GM23248 (cell line): ENCODE data around the gene FAM171A1. TPM values are rescaled to one million over a fixed set of nuclear protein-coding genes. Genes with fewer than 3 reads are reported as not detected.

Experiments
- DNase-seq: peaks from one replicate; pipeline ENCODE4 v3.0.0-alpha.2; 2015
- H2AFZ ChIP-seq: fragments of 200-600 bp; sonication (generic); 2 replicates; pipeline ENCODE4 v1.6.1; 2016; ENCODE audit warnings: antibody characterized with exemption
- H3F3A ChIP-seq: fragments of 200-600 bp; sonication (generic); 2 replicates; pipeline ENCODE4 v1.6.1; 2016; ENCODE audit warnings: mild to moderate bottlenecking, antibody characterized with exemption, mixed run types; ENCODE audit not compliant: insufficient read depth
- H3K27ac ChIP-seq: fragments of 200-600 bp; sonication (generic); 2 replicates; pipeline ENCODE4 v1.5.1; 2016; ENCODE audit warnings: mild to moderate bottlenecking
- H3K27me3 ChIP-seq: fragments of 200-600 bp; sonication (generic); replicated peaks from 2 replicates; pipeline ENCODE4 v1.6.1; 2016; ENCODE audit warnings: mild to moderate bottlenecking; ENCODE audit not compliant: insufficient read depth
- H3K36me3 ChIP-seq: fragments of 200-600 bp; sonication (generic); 2 replicates; pipeline ENCODE4 v1.6.1; 2016; ENCODE audit warnings: low read depth, mild to moderate bottlenecking
- H3K4me1 ChIP-seq: fragments of 200-600 bp; sonication (generic); 2 replicates; pipeline ENCODE4 v1.6.1; 2016; ENCODE audit warnings: mild to moderate bottlenecking; ENCODE audit not compliant: insufficient read depth
- H3K4me2 ChIP-seq: fragments of 200-600 bp; sonication (generic); one replicate; pipeline ENCODE4 v1.6.1; 2016; ENCODE audit warnings: mild to moderate bottlenecking; ENCODE audit not compliant: unreplicated experiment
- H3K4me3 ChIP-seq: fragments of 200-600 bp; sonication (generic); 2 replicates; pipeline ENCODE4 v1.5.1; 2016; ENCODE audit warnings: mild to moderate bottlenecking
- H3K79me2 ChIP-seq: fragments of 200-600 bp; sonication (generic); 2 replicates; pipeline ENCODE4 v1.6.1; 2016; ENCODE audit warnings: mild to moderate bottlenecking; ENCODE audit not compliant: insufficient read depth
- H3K9ac ChIP-seq: fragments of 200-600 bp; sonication (generic); 2 replicates; pipeline ENCODE4 v1.6.1; 2016; ENCODE audit warnings: mild to moderate bottlenecking
- H3K9me2 ChIP-seq: fragments of 200-600 bp; sonication (generic); 2 replicates; pipeline ENCODE4 v1.6.1; 2016; ENCODE audit warnings: mixed run types, mild to moderate bottlenecking, moderate library complexity; ENCODE audit not compliant: insufficient read depth
- H3K9me3 ChIP-seq: fragments of 200-600 bp; sonication (generic); one replicate; pipeline ENCODE4 v1.6.1; 2017; ENCODE audit warnings: low read depth
- H4K20me1 ChIP-seq: fragments of 200-600 bp; sonication (generic); 2 replicates; pipeline ENCODE4 v1.6.0; 2016; ENCODE audit not compliant: insufficient read depth
- EZH2 ChIP-seq: fragments of 200-600 bp; sonication (generic); IDR thresholded peaks from 2 replicates; pipeline ENCODE4 v1.6.1; 2018; ENCODE audit warnings: antibody characterized with exemption, mild to moderate bottlenecking; ENCODE audit not compliant: insufficient read depth, poor library complexity, severe bottlenecking
- EZH2phosphoT487 ChIP-seq: fragments of 200-600 bp; sonication (generic); IDR thresholded peaks from 2 replicates; pipeline ENCODE4 v1.6.1; 2018; ENCODE audit warnings: antibody characterized with exemption, moderate library complexity, mild to moderate bottlenecking, low read depth; ENCODE audit not compliant: insufficient read depth
- WGBS, 2 experiments: methylation state at CpG; one replicate each; pipeline ENCODE4 v1.1.6; 2015 to 2017; ENCODE audit warnings: low lambda C conversion rate in 2 of 2, low coverage in 1 of 2; ENCODE audit errors: missing lambda C conversion rate in 2 of 2; 5-methylcytosine and 5-hydroxymethylcytosine counted together
- in situ Hi-C: fragments of 300-500 bp; cut with MboI; formaldehyde crosslinking; loops from 2 replicates; pipeline ENCODE4 v1.15.0; 2020
- polyA plus RNA-seq: library from polyadenylated mRNA; unstranded; fragments of >200 nt; fragmentation: Nextera tagmentation; extraction: Ambion mirVana; gene quantifications from 2 replicates; pipeline ENCODE4 v1.2.1, GENCODE V29; 2016
- total RNA-seq: library from RNA; depleted of rRNA; stranded (reverse); fragments of >200 nt; shearing (Covaris generic); gene quantifications from 2 replicates; pipeline ENCODE4 v1.2.3, GENCODE V29; 2014

The FAM171A1 gene
- total and polyA plus RNA-seq, 2 experiments from 2014 or later, result 11.2 to 25.2 TPM

DNA sequence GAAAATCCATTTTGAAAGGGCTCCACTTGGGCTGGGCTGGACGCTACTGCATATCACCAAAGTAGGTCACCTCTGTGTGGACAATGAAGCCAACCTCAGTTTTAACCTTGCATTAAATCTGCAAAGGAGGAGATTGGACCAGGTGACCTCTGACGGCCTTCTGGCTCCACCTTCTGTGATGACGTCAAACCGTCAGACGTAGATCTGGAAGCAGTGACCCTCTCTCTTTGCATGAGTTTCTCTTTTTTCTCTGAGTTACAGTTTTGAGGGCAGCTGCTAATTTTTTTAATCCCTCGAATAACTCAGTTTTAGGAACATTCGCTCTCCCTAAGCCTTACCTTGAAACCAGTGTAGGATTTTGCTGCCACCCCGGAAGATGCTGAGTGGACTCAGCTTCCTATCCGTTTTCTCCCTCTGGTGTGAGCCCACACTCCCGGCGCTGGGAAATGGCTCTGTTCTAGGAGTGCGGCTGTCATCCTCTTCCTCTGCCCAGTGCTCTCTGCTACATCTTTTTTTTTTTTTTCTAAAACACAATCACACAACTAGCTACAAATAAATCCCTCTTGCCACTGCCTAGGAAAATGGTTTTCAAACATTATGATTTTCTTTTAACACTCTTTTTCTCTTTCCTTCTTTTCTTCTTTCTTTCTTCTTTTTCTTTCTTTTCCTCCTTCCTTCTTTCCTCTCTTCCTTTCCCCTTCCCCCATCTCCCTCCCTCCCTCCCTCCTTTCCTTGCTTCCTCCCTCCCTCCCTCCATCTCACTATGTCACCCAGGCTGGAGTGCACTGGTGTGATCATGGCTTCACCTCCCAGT lies 174.9 kb downstream of the FAM171A1 start:
- Histone ChIP-seq H3K4me1 (peaks cover 43% of the 10 kb centered on the region), H3K9ac (peak overlapping the region; percentile 17), H3K4me3 (no peak overlapping the region), H3K79me2 (no peaks in the 10 kb centered on the region), H3K27ac (peak overlapping the region; percentile 5; the same call in 1 of the 2 replicates), H3K9me2 (no peaks in the 10 kb centered on the region), H3K9me3 (no peaks in the 10 kb centered on the region), H2AFZ (peak overlapping the region; percentile 52; the same call in 1 of the 2 replicates), H4K20me1 (no peaks in the 10 kb centered on the region), H3K4me2 (peak overlapping the region; percentile 65), H3F3A (peaks cover 16% of the 10 kb centered on the region), H3K36me3 (no peaks in the 10 kb centered on the region), H3K27me3 (no peaks in the 10 kb centered on the region)
- in situ Hi-C loops, result no loop called here
- TF ChIP-seq EZH2, result no peak
- no peak for TF ChIP-seq EZH2phosphoT487
- WGBS, 2 experiments, result 51 to 57% methylated on average over 12 of the region's 12 CpGs
- peak; percentile 54 for DNase-seq

DNA sequence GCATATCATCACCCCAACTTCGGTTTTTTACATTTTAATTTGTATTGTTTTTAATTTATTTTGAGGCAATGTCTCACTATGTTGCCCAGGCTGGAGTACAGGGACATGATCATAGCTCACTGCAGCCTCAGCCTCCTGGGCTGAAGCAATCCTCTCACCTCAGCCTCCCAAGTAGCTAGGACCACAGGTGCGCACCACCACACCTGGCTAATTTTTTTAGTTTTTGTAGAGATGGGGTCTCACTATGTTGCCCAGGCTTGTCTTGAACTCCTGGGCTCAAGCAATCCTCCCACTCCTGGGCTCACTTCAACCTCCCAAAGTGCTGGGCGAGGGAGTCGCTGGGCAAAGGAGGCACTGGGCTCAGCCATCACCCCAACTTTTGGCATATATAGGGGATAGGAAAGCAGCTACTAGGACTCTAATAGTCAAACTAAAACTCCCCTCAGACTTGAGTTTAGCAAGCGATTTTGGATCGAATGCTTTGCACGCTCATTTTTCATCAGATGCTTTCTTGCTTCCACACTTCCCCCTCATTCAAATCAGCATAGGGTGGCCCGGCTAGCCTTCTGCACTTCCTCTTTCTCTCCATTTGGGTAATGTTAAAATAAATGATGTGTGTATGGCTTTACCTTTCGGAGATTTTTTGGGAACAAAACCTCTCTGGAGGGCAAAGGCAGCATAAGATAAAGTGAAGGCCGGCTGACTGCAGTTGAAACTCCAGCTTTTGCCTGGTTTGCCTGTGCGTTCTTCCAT lies 181.8 kb downstream of the FAM171A1 start:
- no peak overlapping the region for H3K4me3 ChIP-seq
- H3K79me2 ChIP-seq, result no peaks in the 10 kb centered on the region
- H3F3A ChIP-seq, result no peaks in the 10 kb centered on the region
- H3K9me3 ChIP-seq, result no peaks in the 10 kb centered on the region
- in situ Hi-C loops, result no loop called here
- TF ChIP-seq EZH2phosphoT487 (no peak), EZH2 (no peak)
- 94 to 97% methylated on average over 11 of the region's 11 CpGs for WGBS, 2 experiments
- H3K4me1 ChIP-seq, result peaks cover 8% of the 10 kb centered on the region
- H3K9ac ChIP-seq, result no peak overlapping the region
- H3K27me3 ChIP-seq, result no peaks in the 10 kb centered on the region
- H3K27ac ChIP-seq, result no peak overlapping the region
- no peaks in the 10 kb centered on the region for H3K36me3 ChIP-seq
- no peak overlapping the region for H3K4me2 ChIP-seq
- no peaks in the 10 kb centered on the region for H4K20me1 ChIP-seq
- H2AFZ ChIP-seq, result no peak overlapping the region
- no peak for DNase-seq
- no peaks in the 10 kb centered on the region for H3K9me2 ChIP-seq

DNA sequence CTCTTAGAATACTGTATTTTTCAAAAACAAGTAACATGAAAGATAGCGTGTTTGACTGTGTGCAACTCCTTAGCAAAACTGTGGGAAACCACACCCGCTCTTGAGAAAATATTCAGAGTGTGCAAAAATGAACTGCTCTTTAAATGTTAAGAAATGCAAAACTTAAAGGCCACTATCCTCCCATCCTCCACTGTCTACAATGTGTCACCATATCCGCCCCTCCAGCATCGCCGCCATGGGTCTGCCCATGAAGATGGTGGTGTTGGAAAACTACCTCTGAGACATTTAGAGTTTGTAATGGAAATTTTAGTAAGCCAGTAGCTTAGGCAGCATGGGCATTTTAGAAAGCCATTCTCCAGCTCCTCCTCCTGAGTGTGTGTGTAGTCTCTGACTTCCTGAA lies 182.5 kb downstream of the FAM171A1 start:
- no peaks in the 10 kb centered on the region for H3K9me3 ChIP-seq
- H3K4me1 ChIP-seq, result peaks cover 8% of the 10 kb centered on the region
- H3F3A ChIP-seq, result no peaks in the 10 kb centered on the region
- H3K27ac ChIP-seq, result no peak overlapping the region
- H3K4me3 ChIP-seq, result no peak overlapping the region
- no peaks in the 10 kb centered on the region for H3K79me2 ChIP-seq
- no peaks in the 10 kb centered on the region for H4K20me1 ChIP-seq
- DNase-seq, result no peak
- no peaks in the 10 kb centered on the region for H3K9me2 ChIP-seq
- TF ChIP-seq EZH2 (no peak), EZH2phosphoT487 (no peak)
- H3K36me3 ChIP-seq, result no peaks in the 10 kb centered on the region
- no peak overlapping the region for H3K4me2 ChIP-seq
- 97 to 98% methylated on average over 5 of the region's 5 CpGs for WGBS, 2 experiments
- in situ Hi-C loops, result no loop called here
- H3K9ac ChIP-seq, result no peak overlapping the region
- no peaks in the 10 kb centered on the region for H3K27me3 ChIP-seq
- H2AFZ ChIP-seq, result no peak overlapping the region

- Histone ChIP-seq H3F3A (0 out of 2 replicates have a peak, but pooled peaks cover 9% of the 10 kb centered on the region), H3K4me2 (peak overlapping the region; percentile 69), H3K9ac (peak overlapping the region; percentile 52), H3K36me3 (no peaks in the 10 kb centered on the region), H3K4me1 (peaks cover 19% of the 10 kb centered on the region), H3K9me2 (no peaks in the 10 kb centered on the region), H3K4me3 (peak overlapping the region; percentile 55), H3K79me2 (no peaks in the 10 kb centered on the region), H3K9me3 (no peaks in the 10 kb centered on the region), H4K20me1 (no peaks in the 10 kb centered on the region), H3K27ac (no peak overlapping the region), H2AFZ (peak overlapping the region; percentile 79), H3K27me3 (no peaks in the 10 kb centered on the region)
- 91 to 95% methylated on average over 11 of the region's 11 CpGs for WGBS, 2 experiments
- in situ Hi-C loops, result no loop called here
- TF ChIP-seq EZH2phosphoT487, result no peak
- TF ChIP-seq EZH2, result no peak
- no peak for DNase-seq
Observed at GRCh38 chr10:15183689-15184481, 187.2 kb downstream of the FAM171A1 start.
